HT-29 (cell line): ENCODE data around the gene CD209. TPM values are rescaled to one million over a fixed set of nuclear protein-coding genes. Genes with fewer than 3 reads are reported as not detected.
A peak's percentile ranks its signal among the peaks of the same experiment; 100 is the strongest.
"Not testable (repeated sequence)": the region's sequence is repeated elsewhere in the genome, so short reads cannot be mapped to it uniquely, and the experiment has no call there.

ENCODE experiments used
- DNase-seq: peaks from one replicate; pipeline ENCODE4 v3.0.0-alpha.2; 2015; ENCODE audit warnings: low spot score
- total RNA-seq: library from RNA; depleted of rRNA; stranded (reverse); fragments of >200 nt; shearing (Covaris generic); gene quantifications from 2 replicates; pipeline ENCODE4 v1.2.3, GENCODE V29; 2014; rRNA removed

Gene CD209
- not detected in 2 replicates for total RNA-seq

DNA sequence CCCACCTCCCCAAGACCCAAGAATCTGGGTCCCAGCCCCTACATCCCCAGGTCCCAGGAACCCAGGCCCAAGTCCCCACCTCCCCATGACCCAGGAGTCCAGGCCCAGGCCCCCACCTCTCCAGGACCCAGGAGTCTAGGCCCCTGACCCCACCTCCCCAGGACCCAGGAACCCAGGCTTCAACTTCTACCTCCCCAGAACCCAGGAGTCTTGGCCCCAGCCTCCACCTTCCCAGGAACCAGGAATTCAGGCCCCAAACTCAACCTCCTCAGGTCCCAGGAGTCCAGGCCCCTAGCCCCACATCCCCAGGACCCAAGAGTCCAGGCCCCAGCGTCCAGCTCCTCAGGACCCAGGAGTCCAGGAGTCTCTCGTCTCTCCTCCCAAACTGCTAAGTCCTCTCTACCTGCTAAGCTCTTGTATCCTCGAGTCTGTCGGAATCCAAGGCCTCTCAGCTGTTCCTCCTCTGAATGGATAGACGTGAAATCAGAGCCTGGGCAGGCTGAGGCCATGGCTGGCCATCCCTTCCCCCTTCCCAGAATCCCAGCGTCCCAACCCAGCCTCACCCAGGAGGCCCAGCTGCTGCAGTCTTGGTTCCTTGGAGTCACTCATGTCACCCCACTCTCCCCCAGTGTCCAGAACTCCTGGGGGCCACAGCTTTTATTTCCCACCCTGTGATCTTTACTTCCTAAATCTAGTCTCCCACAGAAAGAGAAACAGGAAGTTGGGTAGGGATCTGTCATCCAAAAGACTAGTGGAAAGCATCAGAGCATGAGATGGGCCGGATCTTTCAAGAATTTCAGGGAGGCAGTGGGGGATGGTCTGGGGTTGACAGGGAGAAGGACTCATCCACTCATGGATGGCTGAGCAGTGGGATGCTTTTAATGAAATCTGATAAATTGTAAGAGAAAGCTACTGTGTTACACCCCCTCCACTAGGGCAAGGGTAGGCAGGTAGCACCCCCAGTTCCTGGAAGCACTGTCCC is at the start of gene CD209:
Gene CD209, minus strand, starts transcription at position 632 of the 982 bp plus-strand sequence. Its CDS starts 23 bp downstream, at position 609.
- no peak for DNase-seq

DNA sequence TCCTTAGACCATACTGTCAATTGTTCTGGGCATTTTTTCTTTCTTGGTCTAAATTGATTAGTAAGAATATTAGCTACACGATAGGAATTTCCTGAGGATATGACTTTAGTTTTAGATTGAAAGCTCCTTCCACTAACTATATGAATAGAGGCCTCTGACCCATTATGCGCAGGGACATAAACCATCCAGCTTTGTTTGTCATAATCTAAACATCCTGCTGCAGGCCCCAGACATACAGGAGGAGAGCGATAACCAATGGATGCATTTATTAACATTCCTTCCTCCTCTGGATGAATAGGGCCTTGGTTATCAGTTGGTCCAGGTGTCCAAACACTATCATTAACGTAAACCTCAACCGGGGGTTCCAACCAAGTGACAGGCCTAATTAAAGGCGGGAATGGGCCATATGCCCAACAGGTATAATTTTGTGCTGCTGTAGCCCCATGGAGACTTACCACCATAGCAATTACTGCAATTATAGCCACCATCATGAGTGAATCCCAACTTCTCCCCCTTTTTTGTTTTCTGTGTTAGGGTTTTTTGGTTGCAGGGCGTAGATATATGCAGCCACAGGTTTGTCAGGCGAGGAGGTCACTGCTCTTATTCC is 48.3 kb upstream of the CD209 start:
- no peak for DNase-seq

DNA sequence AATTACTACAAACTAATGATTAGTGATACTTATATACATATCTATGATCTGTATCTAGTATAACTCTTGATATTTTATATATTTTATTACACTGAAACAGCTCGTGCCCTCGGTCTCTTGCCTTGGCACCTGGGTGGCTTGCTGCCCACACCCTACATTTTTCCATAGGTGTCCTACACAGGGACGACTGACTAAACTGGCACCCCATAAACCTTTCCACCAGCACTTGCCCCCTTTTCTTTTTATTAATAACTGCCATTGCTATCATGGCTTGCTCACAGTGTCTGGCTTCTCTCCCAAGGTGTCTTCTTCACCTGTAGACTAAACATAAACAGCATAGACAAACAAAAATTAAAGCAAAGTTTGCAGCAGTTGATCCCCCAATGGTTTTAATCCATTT is 46.2 kb upstream of the CD209 start:
- no peak for DNase-seq

- DNase-seq: not testable (repeated sequence)
These were observed 45.4 kb upstream of the CD209 start for GRCh38 chr19:7792701-7793100.

- DNase-seq: no peak
These were observed 44.9 kb upstream of the CD209 start for GRCh38 chr19:7792281-7792680.

- no peak for DNase-seq
These were observed 43.1 kb upstream of the CD209 start for GRCh38 chr19:7790416-7790815.

DNA sequence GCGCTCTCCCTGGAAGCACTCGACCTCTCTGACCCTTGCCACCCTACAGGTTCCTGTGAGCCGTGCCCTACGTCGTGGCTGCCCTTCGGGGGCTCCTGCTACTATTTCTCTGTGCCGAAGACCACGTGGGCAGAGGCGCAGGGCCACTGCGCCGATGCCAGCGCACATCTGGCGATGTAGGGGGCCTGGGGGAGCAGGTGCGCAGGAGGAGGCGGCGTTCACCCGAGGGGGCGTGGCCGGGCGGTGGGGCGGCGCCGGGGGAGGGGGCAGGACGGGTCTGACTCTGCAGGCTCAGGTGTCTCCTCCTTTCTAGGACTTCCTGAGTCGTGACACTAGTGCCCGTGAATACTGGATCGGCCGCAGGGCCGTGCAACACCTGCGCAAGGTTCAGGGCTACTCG is 42.1 kb upstream of the CD209 start:
- no peak for DNase-seq

- no peak for DNase-seq
These were observed 41.6 kb upstream of the CD209 start for GRCh38 chr19:7788933-7789323.

DNA sequence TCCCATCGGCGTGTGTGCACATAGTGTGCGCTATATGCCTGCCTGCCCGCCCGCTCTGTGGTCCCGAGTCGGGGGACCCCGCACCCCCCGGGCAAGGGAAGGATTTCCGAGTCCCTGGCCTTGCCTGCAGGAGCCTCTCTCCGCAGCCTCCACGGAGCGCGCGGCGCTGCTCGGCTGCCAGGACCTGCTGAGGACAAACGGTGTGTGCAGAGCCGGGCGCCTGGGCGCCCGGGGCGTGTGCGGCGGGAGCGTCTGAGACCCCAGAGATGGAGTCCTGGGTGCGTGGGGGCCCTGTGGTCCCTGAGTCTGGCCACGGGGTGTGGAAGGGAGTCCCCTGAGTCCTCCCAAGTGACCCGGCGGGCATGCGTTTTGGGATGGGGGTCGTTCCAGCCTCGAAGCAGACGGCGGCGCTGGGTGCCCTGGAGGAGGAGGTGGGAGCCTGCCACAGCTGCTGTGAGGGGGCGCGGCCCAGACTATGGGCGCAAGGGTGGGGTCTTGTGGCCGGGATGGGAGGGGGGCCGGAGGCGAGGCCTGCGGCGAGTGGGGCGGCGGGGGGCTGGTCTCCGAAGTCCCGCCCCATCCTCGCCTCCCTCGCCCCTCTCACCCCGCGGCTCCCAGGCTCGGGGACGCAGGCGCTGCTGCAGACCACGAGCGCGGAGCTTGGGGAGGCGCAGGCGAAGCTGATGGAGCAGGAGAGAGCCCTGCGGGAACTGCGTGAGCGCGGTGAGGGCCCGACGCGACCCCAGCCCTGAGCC is 41.0 kb upstream of the CD209 start:
- DNase-seq: no peak

GRCh38 chr19:7787602-7788177 is 40.4 kb upstream of the CD209 start:
- no peak for DNase-seq

GRCh38 chr19:7787141-7787540 is 39.8 kb upstream of the CD209 start:
- DNase-seq: no peak

- no peak for DNase-seq
These were observed 37.5 kb upstream of the CD209 start for GRCh38 chr19:7784856-7785255.

DNA sequence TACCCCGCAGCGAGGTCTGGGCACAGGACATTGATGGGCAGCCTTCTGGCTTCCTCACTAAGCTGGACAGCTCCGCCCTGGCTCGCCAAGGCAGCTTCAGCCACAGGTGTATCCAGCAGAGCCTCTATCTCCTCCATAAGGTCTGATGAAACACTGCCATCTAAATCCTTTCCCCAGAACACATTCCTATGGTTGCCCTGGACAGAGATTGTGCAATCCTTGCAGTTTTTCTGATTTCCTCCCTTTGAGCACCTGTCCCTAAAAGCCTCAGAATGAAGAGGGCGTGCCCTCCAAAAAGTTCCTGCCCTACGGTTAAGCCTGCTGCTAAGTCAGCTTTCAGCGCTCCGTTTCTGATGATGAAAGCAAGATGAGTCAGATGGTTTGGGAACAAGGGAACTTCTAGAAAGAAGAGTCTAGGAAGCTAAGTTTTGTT is 36.7 kb upstream of the CD209 start:
- peak; percentile 18 for DNase-seq

- DNase-seq: no peak
These were observed 33.8 kb upstream of the CD209 start for GRCh38 chr19:7781157-7781556.

GRCh38 chr19:7779631-7780486 is 32.5 kb upstream of the CD209 start:
- no peak for DNase-seq

DNA sequence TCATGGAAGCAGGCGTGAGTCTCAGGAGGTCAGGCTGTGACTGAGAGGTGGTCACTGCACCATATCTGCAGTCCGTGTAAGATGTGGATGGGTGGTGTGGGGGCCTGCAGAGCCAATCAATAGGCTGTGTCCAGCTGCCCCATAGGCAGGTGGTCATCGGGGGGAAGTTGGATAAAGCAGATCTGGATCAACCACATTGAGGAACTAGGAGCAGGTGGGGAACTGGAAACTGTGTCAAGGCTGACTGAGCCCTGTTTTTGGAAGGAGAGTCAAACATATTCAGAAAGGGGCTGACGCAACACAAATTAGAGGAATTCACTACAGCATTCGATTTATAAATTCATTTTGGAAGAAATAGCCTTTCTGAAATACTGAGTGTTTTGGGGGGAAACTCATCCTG is 30.7 kb upstream of the CD209 start:
- no peak for DNase-seq

GRCh38 chr19:7775761-7776160 is 28.4 kb upstream of the CD209 start:
- no peak for DNase-seq

GRCh38 chr19:7773841-7774240 is 26.5 kb upstream of the CD209 start:
- no peak for DNase-seq

GRCh38 chr19:7772752-7773291 is 25.5 kb upstream of the CD209 start:
- peak; percentile 21 for DNase-seq

GRCh38 chr19:7771072-7771471 is 23.7 kb upstream of the CD209 start:
- no peak for DNase-seq
